ENCODE measurements around the gene SCTR.

The SCTR gene

DNA sequence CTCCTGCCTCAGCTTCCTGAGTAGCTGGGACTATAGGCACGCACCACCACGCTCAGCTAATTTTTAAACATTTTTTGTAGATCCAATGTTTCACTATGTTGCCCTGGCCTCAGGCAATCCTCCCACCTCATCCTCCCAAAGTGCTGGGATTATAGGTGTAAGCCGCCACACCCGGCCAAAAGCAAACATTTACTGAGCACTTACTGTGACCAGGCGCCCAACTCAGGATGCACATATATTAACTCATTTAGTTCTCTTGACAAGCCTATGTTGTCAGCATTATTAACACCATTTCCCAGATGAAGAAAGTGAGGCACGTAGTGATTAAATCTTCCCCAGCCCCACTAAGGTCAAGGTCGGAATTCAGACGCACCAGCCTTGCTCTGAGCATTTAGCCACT lies 51.5 kb downstream of the SCTR start:
- no peak for DNase-seq

GRCh38 chr2:119469661-119470297 lies 54.5 kb downstream of the SCTR start:
- DNase-seq = no peak

- no peak for DNase-seq
Observed at GRCh38 chr2:119469131-119469530, 55.2 kb downstream of the SCTR start.

DNA sequence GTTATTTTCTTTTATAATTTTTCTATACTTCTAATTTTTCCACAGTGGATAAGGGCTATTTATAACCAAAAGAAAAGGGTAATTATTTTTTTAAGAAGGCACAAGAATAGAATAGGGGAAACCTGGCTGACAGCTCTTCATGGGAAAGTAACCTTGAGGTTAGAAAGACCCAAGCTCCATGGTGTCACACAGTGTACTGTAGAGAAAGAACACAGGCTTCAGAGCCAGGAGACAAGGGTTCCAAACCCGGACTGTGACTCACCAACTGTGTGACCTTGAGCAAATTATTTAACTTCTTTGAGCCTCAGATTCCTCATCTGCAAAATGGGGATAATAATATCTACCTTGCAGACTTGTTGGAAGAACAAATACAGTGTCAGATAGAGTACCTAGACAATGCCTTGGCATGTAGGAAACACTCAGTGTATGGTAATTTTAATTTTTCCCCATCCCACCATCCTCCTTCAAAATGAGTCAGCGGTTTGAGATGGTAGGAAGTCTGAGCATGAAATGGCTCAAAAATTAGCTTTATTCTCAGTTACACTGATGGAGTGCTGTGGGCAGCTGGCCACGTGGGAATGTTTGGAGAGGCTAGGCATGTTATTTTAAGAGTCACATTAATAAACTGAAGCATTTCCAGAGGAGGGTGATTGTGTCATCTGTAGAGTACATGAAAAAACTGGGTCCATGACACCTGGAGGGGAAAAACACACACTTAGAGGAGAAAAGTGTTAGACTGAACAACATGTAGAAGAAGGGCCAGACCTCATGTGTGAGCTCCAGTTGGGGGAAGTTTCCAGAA lies 55.9 kb downstream of the SCTR start:
- no peak for DNase-seq

- DNase-seq = no peak
Observed at GRCh38 chr2:119466373-119466772, 57.9 kb downstream of the SCTR start.

DNA sequence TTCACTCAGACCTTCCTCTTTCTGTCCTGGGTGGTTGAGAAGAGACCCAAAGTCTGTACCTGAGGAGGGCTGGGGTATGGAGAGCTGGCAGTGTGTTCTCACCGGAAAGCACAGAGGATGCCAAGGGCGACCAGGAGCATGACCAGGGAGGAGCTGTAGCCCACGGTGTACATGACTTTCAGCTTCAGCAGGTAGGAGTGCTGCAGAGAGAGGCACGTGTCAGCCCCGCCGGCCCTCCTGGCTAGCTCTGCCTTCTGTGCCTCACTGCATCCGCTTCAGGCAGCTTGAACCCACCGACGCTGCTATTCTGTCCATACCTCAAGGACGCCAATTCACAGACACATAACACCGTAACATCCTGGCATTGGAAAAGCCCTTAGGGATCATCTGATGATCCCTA lies 58.6 kb downstream of the SCTR start:
- DNase-seq = no peak

GRCh38 chr2:119464981-119465380 lies 59.3 kb downstream of the SCTR start:
- DNase-seq = no peak

- DNase-seq = no peak
Observed at GRCh38 chr2:119463990-119464389, 60.3 kb downstream of the SCTR start.

- DNase-seq = no peak
Observed at GRCh38 chr2:119463136-119463535, 61.1 kb downstream of the SCTR start.

DNA sequence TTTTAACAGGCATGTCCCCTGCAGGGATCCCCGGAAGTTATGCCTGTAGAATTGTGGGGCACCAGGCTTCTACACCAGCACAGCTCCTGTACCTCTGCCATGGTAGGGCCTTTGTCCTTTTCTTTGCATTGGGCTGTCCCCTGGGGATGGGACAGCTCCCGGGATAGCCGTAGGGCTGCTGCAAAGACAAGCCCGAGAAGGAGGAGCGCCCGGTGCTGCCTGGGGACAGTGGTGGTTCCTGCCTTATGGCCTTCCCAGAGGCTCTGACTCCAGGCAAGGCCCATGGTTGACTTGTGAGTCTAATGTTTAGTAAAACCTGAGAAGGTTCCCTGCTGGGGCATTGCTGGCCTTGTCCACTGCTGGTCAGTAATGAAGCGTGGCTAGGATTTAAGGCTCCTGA lies 61.7 kb downstream of the SCTR start:
- DNase-seq = no peak

DNA sequence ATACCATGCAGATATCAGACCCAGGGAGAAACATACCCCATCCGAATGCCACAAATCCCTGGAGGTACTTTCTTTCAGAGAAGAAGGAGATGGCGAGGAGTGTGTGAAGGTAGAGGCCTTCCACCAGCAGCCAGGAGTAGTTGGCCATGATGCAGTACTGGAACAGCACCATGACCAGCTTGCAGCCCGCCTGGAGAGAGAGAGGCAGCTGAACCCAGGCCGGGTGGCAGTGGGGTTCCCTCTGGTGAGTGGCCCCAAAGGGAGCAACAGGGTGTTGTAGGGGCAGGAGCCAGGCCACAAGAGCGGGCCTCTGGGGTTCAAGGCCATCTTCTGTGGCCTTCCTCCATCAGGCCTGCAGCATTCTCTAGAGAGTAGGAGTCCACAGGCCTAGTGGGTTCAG lies 62.5 kb downstream of the SCTR start:
- no peak for DNase-seq

- DNase-seq = no peak
Observed at GRCh38 chr2:119460076-119460475, 64.2 kb downstream of the SCTR start.

GRCh38 chr2:119455066-119455718 lies 69.1 kb downstream of the SCTR start:
- no peak for DNase-seq

- DNase-seq = no peak
Observed at GRCh38 chr2:119453972-119454593, 70.2 kb downstream of the SCTR start.

DNA sequence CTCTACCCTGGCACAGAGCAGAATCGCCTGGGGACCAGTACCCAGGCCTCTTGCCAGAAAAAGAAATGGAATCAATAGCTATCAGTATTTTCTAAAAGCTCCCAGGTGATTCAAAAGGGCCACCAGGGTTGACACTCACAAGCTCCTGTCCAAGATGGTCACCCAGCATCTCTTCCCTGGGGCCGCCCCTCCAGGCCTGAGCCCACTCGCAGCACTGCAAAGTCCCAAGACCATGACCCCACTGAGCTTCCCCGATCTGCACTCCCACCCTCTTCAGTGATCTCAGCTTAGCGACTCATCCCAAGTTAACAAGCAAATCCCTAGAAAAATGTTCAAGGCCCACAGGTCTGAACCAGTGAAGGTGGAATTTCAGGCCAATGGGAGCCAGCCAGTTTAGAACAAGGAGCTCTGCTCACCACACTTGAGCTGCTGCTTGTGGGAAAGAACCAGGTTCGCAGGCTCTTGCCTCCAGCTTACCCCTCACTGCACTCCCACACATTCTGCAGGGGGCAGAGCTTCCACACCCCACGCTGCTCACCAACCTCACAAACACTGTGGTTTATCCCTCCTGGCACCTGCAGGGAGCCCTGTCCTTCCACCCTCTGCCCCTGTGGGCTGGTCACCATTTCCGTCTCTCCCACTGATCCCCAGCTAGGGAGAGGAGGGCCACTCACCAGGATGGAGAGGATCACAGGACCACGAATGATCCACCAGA lies 72.8 kb downstream of the SCTR start:
- DNase-seq = no peak

- no peak for DNase-seq
Observed at GRCh38 chr2:119449521-119449920, 74.8 kb downstream of the SCTR start.

GRCh38 chr2:119448427-119449141 lies 75.7 kb downstream of the SCTR start:
- no peak for DNase-seq

- no peak for DNase-seq
Observed at GRCh38 chr2:119446037-119446436, 78.2 kb downstream of the SCTR start.

- DNase-seq = no peak
Observed at GRCh38 chr2:119442850-119443249, 81.4 kb downstream of the SCTR start.

DNA sequence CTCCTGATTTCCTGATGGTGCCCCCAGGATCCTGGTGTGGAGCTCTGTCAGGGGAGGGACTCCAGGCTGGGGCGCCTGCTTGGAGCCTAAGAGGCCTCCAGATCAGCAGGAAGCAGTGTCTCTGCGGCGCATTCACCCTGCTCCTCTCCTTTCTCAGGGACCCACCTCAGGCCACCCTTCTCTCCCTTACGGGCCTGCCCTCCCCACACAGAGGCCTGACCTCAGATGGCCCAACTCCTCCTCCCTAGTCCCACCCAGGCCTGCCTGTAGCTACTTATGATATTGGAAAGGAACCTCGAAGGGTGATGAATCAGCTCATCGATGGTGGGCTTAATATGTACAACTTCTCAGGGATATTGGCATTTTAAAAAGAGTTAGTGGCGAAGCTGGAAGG lies 82.1 kb downstream of the SCTR start:
- DNase-seq = no peak

GRCh38 chr2:119441376-119442225 lies 82.7 kb downstream of the SCTR start:
- no peak for DNase-seq

Measured in NCI-H2227 treated with DMSO at 0.1 percent for 48 hours (cell line).